H1 (cell line): ENCODE data around the gene RTN4IP1. TPM values are rescaled to one million over a fixed set of nuclear protein-coding genes. Genes with fewer than 3 reads are reported as not detected.

Source experiments
- CTCF ChIA-PET: fragments of 300-600 bp; sonication (Branson Sonifier 250); formaldehyde crosslinking; loops from one replicate; lab custom pipeline; 2021; ENCODE audit not compliant: partially characterized antibody; lab: Charles Lee
- POLR2A ChIA-PET: fragments of 300-600 bp; sonication (Branson Sonifier 250); formaldehyde crosslinking; loops from one replicate; lab custom pipeline; 2021; ENCODE audit warnings: inconsistent platforms; ENCODE audit not compliant: partially characterized antibody; lab: Charles Lee
- DNase-seq, 2 experiments: peaks; one replicate each; pipeline versions ENCODE4 v3.0.0 to v3.0.0-alpha.2; 2010 to 2022; ENCODE audit warnings: low spot score in 2 of 2, low read depth in 1 of 2, mixed read lengths in 1 of 2
- FAIRE-seq: peaks from 2 replicates; lab custom pipeline; 2011; peaks lifted over from hg19 to GRCh38; lab: Jason Lieb, UNC
- H2AFZ ChIP-seq: 2 replicates; pipeline ENCODE4 v1.8.1; 2012; ENCODE audit warnings: low read length, inconsistent platforms
- H2AK5ac ChIP-seq: 2 replicates; pipeline ENCODE4 v1.6.1; 2013; ENCODE audit warnings: low read depth, low read length
- H2BK120ac ChIP-seq: replicated peaks from 2 replicates; pipeline ENCODE3; 2013; ENCODE audit warnings: low read depth, low read length, inconsistent platforms
- H2BK12ac ChIP-seq: 2 replicates; pipeline ENCODE4 v1.6.1; 2013; ENCODE audit warnings: low read depth, low read length
- H2BK15ac ChIP-seq: 2 replicates; pipeline ENCODE4 v1.6.1; 2013; ENCODE audit warnings: low read length
- H2BK20ac ChIP-seq: 2 replicates; pipeline ENCODE4 v1.6.1; 2013; ENCODE audit warnings: low read length
- H2BK5ac ChIP-seq: 2 replicates; pipeline ENCODE4 v1.6.1; 2013; ENCODE audit warnings: low read depth, low read length
- H3K14ac ChIP-seq: 2 replicates; pipeline ENCODE4 v1.6.1; 2013; ENCODE audit warnings: inconsistent platforms; ENCODE audit not compliant: insufficient read length
- H3K18ac ChIP-seq: 2 replicates; pipeline ENCODE4 v1.6.1; 2013; ENCODE audit warnings: low read length; ENCODE audit errors: extremely low read depth
- H3K23ac ChIP-seq: 2 replicates; pipeline ENCODE4 v1.6.1; 2013; ENCODE audit warnings: inconsistent platforms; ENCODE audit not compliant: insufficient read length
- H3K23me2 ChIP-seq: 2 replicates; pipeline ENCODE4 v1.6.1; 2013; ENCODE audit warnings: low read depth, low read length
- H3K27ac ChIP-seq: 2 replicates; pipeline ENCODE4 v1.6.1; 2011; ENCODE audit warnings: low read depth, low read length, inconsistent platforms
- H3K27me3 ChIP-seq, 4 experiments: replicated peaks in 1 of 4; 1 replicate in 1 of 4; 2 replicates in 3 of 4; pipeline versions ENCODE4 v1.6.1 to v1.8.1; 2011 to 2013; ENCODE audit warnings: low read length in 3 of 4, mild to moderate bottlenecking in 3 of 4, inconsistent platforms in 2 of 4, mixed read lengths in 2 of 4, moderate library complexity in 1 of 4; ENCODE audit not compliant: control insufficient read depth in 3 of 4, insufficient read depth in 3 of 4; ENCODE audit errors: extremely low read depth in 1 of 4
- H3K36me3 ChIP-seq, 4 experiments: 2 replicates each; pipeline versions ENCODE4 v1.6.1 to v1.8.1; 2011 to 2013; ENCODE audit warnings: mild to moderate bottlenecking in 4 of 4, low read length in 3 of 4, moderate library complexity in 2 of 4, control low read depth in 1 of 4, inconsistent platforms in 1 of 4; ENCODE audit not compliant: insufficient read depth in 4 of 4, control insufficient read depth in 2 of 4
- H3K4ac ChIP-seq: replicated peaks from 2 replicates; pipeline ENCODE3; 2013; ENCODE audit warnings: low read length, low read depth, mixed read lengths, inconsistent platforms; ENCODE audit not compliant: insufficient read length
- H3K4me1 ChIP-seq, 4 experiments: replicated peaks in 1 of 4; 1 replicate in 1 of 4; 2 replicates in 3 of 4; pipeline versions ENCODE4 v1.6.1 to v1.8.1; 2011 to 2013; ENCODE audit warnings: low read length in 3 of 4, inconsistent platforms in 2 of 4, mixed read lengths in 1 of 4; ENCODE audit not compliant: insufficient read depth in 4 of 4, control insufficient read depth in 3 of 4
- H3K4me2 ChIP-seq, 2 experiments: 2 replicates each; pipeline versions ENCODE4 v1.6.1 to v1.8.1; 2011 to 2013; ENCODE audit warnings: low read depth in 2 of 2, low read length in 2 of 2, control low read depth in 1 of 2, inconsistent platforms in 1 of 2, mild to moderate bottlenecking in 1 of 2; ENCODE audit not compliant: insufficient read depth in 1 of 2
- H3K4me3 ChIP-seq, 4 experiments: fragments of 200-600, 300-600 bp in 1 of 4; sonication (generic), shearing (Covaris generic), sonication (Bioruptor Twin) in 1 of 4; 2 replicates each; pipeline versions ENCODE4 v1.5.1 to v1.8.1; 2011 to 2016; ENCODE audit warnings: low read length in 4 of 4, low read depth in 3 of 4, control low read depth in 2 of 4, inconsistent platforms in 2 of 4, mild to moderate bottlenecking in 2 of 4, mixed read lengths in 1 of 4, moderate library complexity in 1 of 4; ENCODE audit not compliant: insufficient read depth in 2 of 4; ENCODE audit errors: extremely low read depth in 1 of 4
- H3K56ac ChIP-seq: replicated peaks from 2 replicates; pipeline ENCODE3; 2013; ENCODE audit warnings: low read depth, mild to moderate bottlenecking, mixed read lengths, low read length, inconsistent platforms; ENCODE audit not compliant: insufficient read length
- H3K79me1 ChIP-seq: 2 replicates; pipeline ENCODE4 v1.6.1; 2013; ENCODE audit warnings: low read depth, low read length, control low read depth
- H3K79me2 ChIP-seq, 2 experiments: 2 replicates each; pipeline versions ENCODE4 v1.6.1 to v1.8.1; 2012 to 2013; ENCODE audit warnings: low read length in 2 of 2, mild to moderate bottlenecking in 2 of 2, inconsistent platforms in 1 of 2; ENCODE audit not compliant: insufficient read depth in 2 of 2, control insufficient read depth in 1 of 2
- H3K9ac ChIP-seq, 4 experiments: replicated peaks in 1 of 4; 1 replicate in 1 of 4; 2 replicates in 3 of 4; pipeline versions ENCODE4 v1.6.1 to v1.8.1; 2011 to 2013; ENCODE audit warnings: low read depth in 3 of 4, low read length in 3 of 4, control low read depth in 2 of 4, mild to moderate bottlenecking in 2 of 4, moderate library complexity in 2 of 4, inconsistent platforms in 1 of 4; ENCODE audit errors: extremely low read depth in 1 of 4
- H3K9me3 ChIP-seq, 2 experiments: 2 replicates each; pipeline versions ENCODE4 v1.6.1 to v1.8.1; 2012 to 2013; ENCODE audit warnings: mild to moderate bottlenecking in 2 of 2, moderate library complexity in 2 of 2, control low read depth in 1 of 2, inconsistent platforms in 1 of 2, low read depth in 1 of 2, low read length in 1 of 2, mixed read lengths in 1 of 2; ENCODE audit not compliant: insufficient read depth in 2 of 2
- H4K20me1 ChIP-seq, 2 experiments: replicated peaks in 1 of 2; 2 replicates each; pipeline versions ENCODE3 to v1.8.1; 2011 to 2013; ENCODE audit warnings: inconsistent platforms in 2 of 2, low read length in 2 of 2, mild to moderate bottlenecking in 1 of 2; ENCODE audit not compliant: insufficient read depth in 2 of 2, control insufficient read depth in 1 of 2
- H4K5ac ChIP-seq: 2 replicates; pipeline ENCODE4 v1.6.1; 2013; ENCODE audit warnings: low read length, low read depth, mixed read lengths, inconsistent platforms; ENCODE audit not compliant: insufficient read length
- H4K8ac ChIP-seq: 2 replicates; pipeline ENCODE4 v1.8.0; 2013; ENCODE audit warnings: mild to moderate bottlenecking, moderate library complexity, low read length, inconsistent platforms; ENCODE audit not compliant: insufficient read depth; ENCODE audit errors: extremely low read depth
- H4K91ac ChIP-seq: replicated peaks from 2 replicates; pipeline ENCODE3; 2013; ENCODE audit warnings: low read length, mixed read lengths, inconsistent platforms; ENCODE audit not compliant: insufficient read length
- CBX5 ChIP-seq: fragments of 300-800, 300-1000 bp; sonication (generic); IDR thresholded peaks from 2 replicates; pipeline ENCODE4 v1.7.1; 2016; ENCODE audit warnings: antibody characterized with exemption, low read length, low read depth
- HDAC6 ChIP-seq: IDR thresholded peaks from one replicate; pipeline ENCODE4 v1.7.1; 2012; ENCODE audit warnings: low read depth, mild to moderate bottlenecking, inconsistent platforms, low read length, moderate library complexity
- RFX5 ChIP-seq: IDR thresholded peaks from 2 replicates; pipeline ENCODE4 v1.6.1; 2011; ENCODE audit warnings: low read depth, low read length, improper control_type of control experiment, borderline replicate concordance
- SIRT6 ChIP-seq: IDR thresholded peaks from one replicate; pipeline ENCODE4 v1.7.1; 2012; ENCODE audit warnings: low read length, inconsistent platforms
- SP2 ChIP-seq: IDR thresholded peaks from 2 replicates; pipeline ENCODE4 v1.6.1; 2012; ENCODE audit warnings: mild to moderate bottlenecking, low read length, inconsistent platforms
- WGBS, 2 experiments: shearing (Covaris generic) in 1 of 2; methylation state at CpG; one replicate each; pipeline versions ENCODE4 v1.1.6 to v1.1.7; 2013 to 2015; ENCODE audit warnings: low lambda C conversion rate in 2 of 2, mixed read lengths in 2 of 2, inconsistent platforms in 1 of 2, low coverage in 1 of 2, missing lambda C conversion rate in 1 of 2; ENCODE audit not compliant: insufficient replicate concordance in 2 of 2, insufficient coverage in 1 of 2, insufficient read length in 1 of 2; ENCODE audit errors: extremely low coverage in 1 of 2, missing lambda C conversion rate in 1 of 2; 5-methylcytosine and 5-hydroxymethylcytosine counted together
- polyA plus RNA-seq, 7 experiments: library from polyadenylated mRNA; depleted of rRNA in 3 of 7; stranded (reverse) in 5 of 7; unstranded in 2 of 7; fragments of >200 nt in 5 of 7; fragments of 200-250 nt in 2 of 7; gene quantifications; 1 replicate in 5 of 7; 2 replicates in 1 of 7; 4 replicates in 1 of 7; pipeline versions ENCODE4 v1.2.1 to v1.2.3, GENCODE V29; 2011 to 2013; ENCODE audit warnings: missing spikeins in 2 of 7, mixed read lengths in 2 of 7
- total RNA-seq: library from RNA; stranded (reverse); fragmentation: NEBNext Ultra II Directional; extraction: Animal tissue kit (Norgen Biotek cat#: 25700); gene quantifications from 2 replicates; pipeline ENCODE4 v1.2.1, GENCODE V29; 2021
- TF ChIP-seq, protein P1 (sequence below): IDR thresholded peaks from 2 replicates; pipeline ENCODE4 v1.6.1; 2012; ENCODE audit warnings: inconsistent platforms

The RTN4IP1 gene
- total and polyA plus RNA-seq, 2 of the 8 experiments (the other 6 are each of a cell fraction or from before 2014, with no cell fraction given): 14.6 to 19.5 TPM

DNA sequence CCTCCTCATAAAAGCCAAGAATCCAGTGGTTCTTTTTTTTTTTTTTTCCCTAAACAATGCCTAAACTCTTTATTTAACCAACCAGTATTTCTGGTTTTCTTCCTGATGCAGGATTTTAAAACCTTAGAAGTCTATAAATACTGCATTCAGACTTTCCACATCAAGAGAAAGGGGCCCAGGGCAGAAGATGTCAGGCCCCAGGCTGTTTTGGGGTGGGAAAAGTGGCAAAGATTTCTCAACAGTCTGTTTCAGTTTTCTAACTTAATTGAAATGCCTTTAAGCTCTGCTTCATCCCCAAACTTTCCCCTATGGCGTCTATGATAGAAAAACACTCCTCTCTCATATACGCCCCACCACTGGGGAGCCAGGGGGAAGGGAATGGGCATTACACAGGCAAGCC lies 33.2 kb upstream of the RTN4IP1 start:
- Histone ChIP-seq H3K4me1 (peaks cover 4 to 13% (median 9%) of the 10 kb centered on the region in 4 experiments; a peak in 5 of 7 replicates), H3K27ac (no peak overlapping the region), H3K36me3 (peaks cover 0 to 43% (median 12%) of the 10 kb centered on the region in 4 experiments; a peak in 4 of 8 replicates), H4K91ac (no peak overlapping the region), H3K4me3 (no peak overlapping the region), H2AFZ (no peak overlapping the region), H3K9me3 (peaks cover 3 to 5% of the 10 kb centered on the region in 2 experiments; a peak in 3 of 4 replicates), H3K14ac (no peak overlapping the region), H4K20me1 (no peaks in the 10 kb centered on the region), H2AK5ac (no peak overlapping the region), H3K56ac (no peak overlapping the region), H2BK120ac (no peak overlapping the region), H3K23me2 (no peaks in the 10 kb centered on the region), H2BK12ac (no peak overlapping the region), H4K5ac (no peak overlapping the region), H3K4me2 (no peak overlapping the region), H2BK20ac (no peak overlapping the region), H3K79me2 (no peaks in the 10 kb centered on the region), H4K8ac (no peak overlapping the region), H3K4ac (no peak overlapping the region), H3K79me1 (no peaks in the 10 kb centered on the region), H2BK15ac (no peak overlapping the region), H3K9ac (no peak overlapping the region), H3K23ac (no peak overlapping the region), H3K18ac (no peak overlapping the region), H3K27me3 (no peaks in the 10 kb centered on the region), H2BK5ac (no peak overlapping the region)
- DNase-seq (no peak), FAIRE-seq (no peak)
- 78% methylated on average over 2 of the region's 2 CpGs; no CpG with 5 or more reads in 1 of the 2 experiments for WGBS, 2 experiments
- TF ChIP-seq SIRT6 (no peak), RFX5 (no peak), CBX5 (no peak), SP2 (no peak), HDAC6 (no peak)
- TF ChIP-seq, protein P1, sequence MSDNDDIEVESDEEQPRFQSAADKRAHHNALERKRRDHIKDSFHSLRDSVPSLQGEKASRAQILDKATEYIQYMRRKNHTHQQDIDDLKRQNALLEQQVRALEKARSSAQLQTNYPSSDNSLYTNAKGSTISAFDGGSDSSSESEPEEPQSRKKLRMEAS: no peak
- CTCF ChIA-PET: no interaction called here
- POLR2A ChIA-PET: no interaction called here
